AG08396 (cell line): ENCODE measurements around the gene CASKIN2.

Experiments used
- DNase-seq: peaks from one replicate; pipeline ENCODE4 v3.0.0; 2012; ENCODE audit warnings: low spot score, mixed read lengths

Gene CASKIN2

GRCh38 chr17:75518983-75519537, 3.7 kb upstream of the CASKIN2 start:
- DNase-seq, result no peak

- no peak for DNase-seq
Observed at GRCh38 chr17:75518201-75518600, 2.9 kb upstream of the CASKIN2 start.

GRCh38 chr17:75517297-75517865, 2.0 kb upstream of the CASKIN2 start:
- no peak for DNase-seq

- DNase-seq, result peak; percentile 72
Observed at GRCh38 chr17:75516619-75517296, 1.4 kb upstream of the CASKIN2 start.

GRCh38 chr17:75516255-75516618, 900 bp upstream of the CASKIN2 start, which contains the start of gene TSEN54:
TSS of gene TSEN54 (plus strand) at chr17:75516528. CDS start at chr17:75516561, 33 bp downstream.
- peak; percentile 99 for DNase-seq

GRCh38 chr17:75514919-75515495, 330 bp downstream of the CASKIN2 start:
- DNase-seq, result no peak

DNA sequence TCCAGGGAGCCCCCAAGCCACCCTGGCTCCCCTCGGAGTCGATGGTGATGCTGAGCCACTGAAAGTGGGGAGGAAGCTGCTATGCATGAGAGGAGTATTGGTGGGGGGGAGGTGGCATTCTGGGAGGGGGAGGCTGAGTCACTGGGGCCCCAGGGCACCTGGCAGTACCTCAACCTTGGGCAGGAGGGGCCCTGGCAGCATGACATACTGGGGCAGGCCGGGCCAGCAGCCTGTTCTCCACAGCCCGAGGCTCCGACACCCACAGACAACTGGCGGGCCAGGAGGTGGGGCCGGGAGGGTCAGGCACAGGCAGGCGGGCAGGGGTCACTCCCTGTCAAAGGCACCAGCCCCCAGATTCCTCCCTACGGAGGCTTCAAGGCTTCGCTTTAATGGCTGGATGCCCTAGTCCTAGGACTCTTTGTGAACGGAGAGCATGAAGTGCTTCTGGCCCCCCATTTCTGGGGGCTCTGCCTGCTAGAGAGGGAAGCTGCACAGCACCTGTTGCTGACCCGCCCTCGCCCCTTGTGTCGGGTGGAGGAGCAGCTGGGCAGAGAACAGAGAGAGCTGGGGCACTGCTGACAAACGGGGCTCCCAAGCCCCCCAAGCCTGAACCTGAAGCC, 928 bp downstream of the CASKIN2 start:
- no peak for DNase-seq

DNA sequence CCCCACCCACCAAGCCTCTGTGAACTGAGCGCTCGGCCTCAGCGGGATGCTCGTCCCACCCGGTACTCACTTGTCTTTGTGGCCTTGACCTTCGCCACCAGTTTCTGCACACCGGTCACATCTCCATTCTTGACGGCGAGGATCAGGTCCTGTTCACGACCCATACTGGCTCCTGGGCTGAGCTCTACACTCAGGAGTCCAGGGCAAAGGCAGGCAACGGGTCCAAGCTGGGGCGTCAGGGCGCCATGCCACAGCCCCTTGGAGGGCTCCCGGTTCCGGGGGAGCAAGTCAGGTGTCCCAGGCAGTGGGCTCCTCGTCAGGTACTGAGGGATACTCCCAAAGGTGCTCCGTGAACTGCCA, 1.7 kb downstream of the CASKIN2 start:
- DNase-seq, result no peak

GRCh38 chr17:75512926-75513640, 2.3 kb downstream of the CASKIN2 start:
- no peak for DNase-seq

DNA sequence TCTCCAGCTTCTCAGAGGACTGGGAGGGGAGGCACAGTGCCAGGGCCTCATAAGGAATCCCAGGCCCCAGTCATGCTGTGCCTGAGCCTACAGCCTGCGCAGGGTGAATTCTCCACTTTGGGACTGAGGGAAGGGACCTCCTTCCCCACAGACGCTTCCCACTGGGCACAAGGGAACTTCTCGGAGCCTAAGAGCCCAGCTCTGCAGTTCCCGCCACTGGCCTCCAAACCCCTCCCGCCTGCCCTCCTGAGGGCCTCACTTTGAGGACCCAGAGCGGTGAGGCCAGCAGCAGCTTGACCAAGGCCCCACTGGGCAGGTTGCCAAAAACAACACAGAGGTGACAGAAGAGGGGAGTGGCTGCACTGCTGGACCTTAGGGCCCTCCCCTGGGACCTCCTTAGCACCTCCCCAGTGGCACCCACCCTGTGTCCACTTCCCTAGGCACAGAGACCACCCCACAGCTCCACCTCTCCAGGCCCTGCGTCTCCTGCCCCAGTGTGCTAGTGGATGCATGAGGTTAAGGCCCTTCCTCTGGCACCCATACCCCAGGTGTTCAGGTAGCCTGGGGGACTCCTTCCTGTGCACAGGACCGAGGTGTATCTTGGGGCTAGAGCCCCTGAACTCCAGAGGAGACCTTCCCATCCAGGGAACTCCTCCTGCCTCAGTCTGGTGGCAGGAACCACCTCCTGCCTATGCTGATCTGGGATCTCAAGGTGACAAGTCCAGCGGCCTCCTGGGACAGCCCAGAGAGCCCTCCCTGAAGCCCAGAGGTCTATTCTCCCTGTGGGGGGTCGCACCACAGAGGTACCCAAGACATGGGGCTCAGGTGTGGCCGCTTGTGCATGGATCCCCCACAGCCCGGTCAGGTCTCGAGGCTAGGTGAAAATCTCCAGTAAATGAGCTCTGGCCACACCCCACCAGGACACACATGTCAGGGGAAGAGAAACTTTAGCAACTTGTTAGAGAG, 3.4 kb downstream of the CASKIN2 start:
- DNase-seq, result no peak

DNA sequence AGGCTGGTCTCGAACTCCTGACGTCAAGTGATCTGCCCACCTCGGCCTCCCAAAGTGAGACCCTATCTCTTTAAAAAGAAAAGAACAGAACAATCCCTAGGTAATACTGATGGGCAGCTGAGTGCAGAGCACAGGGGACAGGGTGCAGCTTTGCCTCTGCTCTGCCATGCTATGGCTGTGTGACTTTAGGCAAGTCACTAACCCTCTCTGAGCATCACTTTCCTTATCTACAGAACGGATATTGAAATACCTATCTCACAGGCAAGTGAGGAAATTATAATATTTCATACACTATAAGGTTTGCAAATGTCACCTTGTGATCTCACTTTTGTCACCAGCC, 4.1 kb downstream of the CASKIN2 start:
- DNase-seq, result no peak

DNA sequence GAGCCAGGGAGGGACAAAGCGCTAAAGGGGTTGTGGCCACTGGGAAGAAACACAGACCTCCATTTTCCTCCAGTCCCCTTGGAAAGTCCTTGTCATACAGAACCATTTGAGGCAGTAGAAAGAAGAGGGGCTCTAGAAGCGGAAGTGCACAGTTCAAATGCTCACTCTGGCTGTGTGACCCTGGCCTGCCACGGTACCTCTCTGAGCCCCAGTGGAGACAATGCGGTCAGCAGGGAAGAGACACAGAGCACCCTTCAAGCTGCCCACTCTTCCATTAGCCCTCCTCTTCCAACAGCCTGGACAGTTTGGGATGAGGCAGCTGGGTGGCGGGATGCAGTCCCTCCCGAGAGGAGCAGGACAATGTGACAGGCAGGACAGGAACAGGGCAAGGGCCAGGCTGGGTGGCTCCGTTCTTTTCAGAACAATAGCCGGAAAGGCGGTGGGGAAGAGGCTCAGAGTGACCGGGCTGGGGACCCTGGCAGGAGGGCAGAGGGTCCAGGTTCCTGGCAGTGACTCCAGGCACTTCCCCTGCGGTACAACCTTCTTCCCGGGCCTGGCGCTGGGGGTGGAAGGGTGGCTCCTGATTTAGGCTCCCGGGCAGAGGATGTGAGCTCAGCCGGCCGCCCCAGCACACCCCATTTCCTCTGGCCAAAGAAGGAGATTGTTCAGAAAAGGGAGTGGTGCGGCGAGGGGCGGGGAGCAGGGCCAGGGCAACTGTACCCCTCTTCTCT, 5.6 kb downstream of the CASKIN2 start:
- no peak for DNase-seq

GRCh38 chr17:75508931-75509361, 6.4 kb downstream of the CASKIN2 start:
- DNase-seq, result no peak

- DNase-seq, result no peak
Observed at GRCh38 chr17:75507733-75508719, 7.3 kb downstream of the CASKIN2 start.

GRCh38 chr17:75506888-75507287, 8.4 kb downstream of the CASKIN2 start:
- no peak for DNase-seq

- no peak for DNase-seq
Observed at GRCh38 chr17:75506134-75506533, 9.2 kb downstream of the CASKIN2 start.

DNA sequence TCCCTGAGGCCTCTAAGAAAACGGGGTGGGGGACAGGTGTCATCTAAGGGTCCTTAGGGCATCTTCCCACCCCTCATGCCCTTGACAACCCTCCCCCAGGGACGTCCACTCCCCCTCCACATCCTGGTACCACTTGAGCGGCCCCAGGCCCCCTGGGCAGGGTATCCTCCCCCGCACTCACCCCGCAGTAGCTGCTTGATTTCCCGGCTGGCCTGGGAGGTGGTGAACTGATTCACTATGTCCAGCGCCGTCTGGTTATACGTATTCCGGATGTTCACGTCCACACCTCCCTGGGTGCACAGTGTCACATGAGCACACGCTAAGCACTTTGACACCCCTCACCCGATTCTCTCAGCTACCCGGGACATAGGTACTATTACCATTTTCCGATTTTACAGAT, 9.7 kb downstream of the CASKIN2 start:
- no peak for DNase-seq

DNA sequence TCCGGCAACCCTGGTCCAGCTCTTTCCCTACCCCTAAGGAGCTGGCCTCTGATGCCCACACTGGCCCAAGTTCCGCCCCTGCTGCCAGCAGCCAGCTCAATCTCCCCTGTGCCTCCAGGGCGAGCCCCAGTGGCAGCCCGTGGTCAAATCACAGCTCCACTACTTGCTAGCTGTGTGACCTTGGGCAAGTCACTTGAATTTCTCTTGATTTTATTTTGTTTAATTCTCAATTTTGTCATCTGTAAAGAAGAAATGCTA, 10.3 kb downstream of the CASKIN2 start:
- no peak for DNase-seq

GRCh38 chr17:75504347-75505151, 10.8 kb downstream of the CASKIN2 start:
- peak; percentile 66 for DNase-seq
